Activated CD8-positive, alpha-beta T cell treated with anti-CD3 and anti-CD28 coated beads for 36 hours (primary cell): Measurements from ENCODE around the gene MAFF. TPM values are rescaled to one million over a fixed set of nuclear protein-coding genes. Genes with fewer than 3 reads are reported as not detected.

Source experiments
- ATAC-seq: fragments of 200-7000 bp; cut with Tn5 transposase; one replicate; pipeline ENCODE4 v1.10.0; 2021; ENCODE audit warnings: mild to moderate bottlenecking, moderate library complexity
- CTCF ChIA-PET: fragments of 350-600 bp; sonication (Branson Sonifier 250); formaldehyde crosslinking; loops from one replicate; lab custom pipeline; 2021; ENCODE audit warnings: antibody characterized with exemption; lab: Charles Lee
- POLR2A ChIA-PET: fragments of 350-600 bp; sonication (Branson Sonifier 250); formaldehyde crosslinking; loops from one replicate; lab custom pipeline; 2021; ENCODE audit warnings: antibody characterized with exemption; lab: Charles Lee
- DNase-seq: peaks from one replicate; pipeline ENCODE4 v3.0.0-alpha.2; 2020
- H3K27ac Mint-ChIP-seq: one replicate; pipeline ENCODE4 v1.8.0; 2021; ENCODE audit warnings: mild to moderate bottlenecking, mixed read lengths
- H3K27me3 Mint-ChIP-seq: one replicate; pipeline ENCODE4 v1.8.0; 2021; ENCODE audit warnings: mixed read lengths
- H3K36me3 Mint-ChIP-seq: one replicate; pipeline ENCODE4 v1.8.0; 2021; ENCODE audit warnings: low read depth, mixed read lengths
- H3K4me1 Mint-ChIP-seq: one replicate; pipeline ENCODE4 v1.8.0; 2021; ENCODE audit warnings: low read depth, mixed read lengths
- H3K4me3 Mint-ChIP-seq: one replicate; pipeline ENCODE4 v1.8.0; 2021; ENCODE audit warnings: mild to moderate bottlenecking, moderate library complexity, mixed read lengths
- H3K9me3 Mint-ChIP-seq: one replicate; pipeline ENCODE4 v1.8.0; 2021; ENCODE audit warnings: mixed read lengths
- CTCF ChIP-seq: fragments of 200-600 bp; IDR thresholded peaks from one replicate; pipeline ENCODE4 v1.8.0; 2022; ENCODE audit warnings: antibody characterized with exemption, mild to moderate bottlenecking
- intact Hi-C: fragments of 100-400 bp; cut with micrococcal nuclease; formaldehyde crosslinking; loops from one replicate; pipeline ENCODE4 v1.10.0; 2022
- total RNA-seq, 2 experiments: library from RNA; stranded (reverse); gene quantifications; one replicate each; pipeline ENCODE4 v1.2.3, GENCODE V29; 2021

Gene MAFF
- total RNA-seq, 2 experiments from 2014 or later: 12.5 to 13.7 TPM

- Mint-ChIP-seq H3K4me3 (no peak overlapping the region), H3K27ac (no peak overlapping the region), H3K27me3 (no peaks in the 10 kb centered on the region), H3K36me3 (peaks cover under 1% of the 10 kb centered on the region), H3K4me1 (peaks cover 17% of the 10 kb centered on the region), H3K9me3 (no peaks in the 10 kb centered on the region)
- no peak for TF ChIP-seq CTCF
- DNase-seq (no peak), ATAC-seq (no peak)
- POLR2A ChIA-PET: interaction anchor here (1.2 kb wide), 1 partner anchor 26 kb away, joined by 4 read pairs; no protein-coding TSS in a partner anchor
- intact Hi-C loops: no loop called here
- CTCF ChIA-PET: interaction anchor here (2.8 kb wide), 1 partner anchor 12 kb away, joined by 6 read pairs; no protein-coding TSS in a partner anchor
Measured at GRCh38 chr22:38258895-38259294, 57.1 kb downstream of the MAFF start.

- ATAC-seq (no peak), DNase-seq (no peak)
- Mint-ChIP-seq H3K4me1 (peaks cover 17% of the 10 kb centered on the region), H3K9me3 (no peaks in the 10 kb centered on the region), H3K36me3 (peaks cover 3% of the 10 kb centered on the region), H3K27me3 (no peaks in the 10 kb centered on the region), H3K4me3 (no peak overlapping the region), H3K27ac (no peak overlapping the region)
- intact Hi-C loops: no loop called here
- no peak for TF ChIP-seq CTCF
- CTCF ChIA-PET: interaction anchor here (2.8 kb wide), 1 partner anchor 11 kb away, joined by 6 read pairs; no protein-coding TSS in a partner anchor
- POLR2A ChIA-PET: no interaction called here
Measured at GRCh38 chr22:38259370-38259769, 57.6 kb downstream of the MAFF start.

DNA sequence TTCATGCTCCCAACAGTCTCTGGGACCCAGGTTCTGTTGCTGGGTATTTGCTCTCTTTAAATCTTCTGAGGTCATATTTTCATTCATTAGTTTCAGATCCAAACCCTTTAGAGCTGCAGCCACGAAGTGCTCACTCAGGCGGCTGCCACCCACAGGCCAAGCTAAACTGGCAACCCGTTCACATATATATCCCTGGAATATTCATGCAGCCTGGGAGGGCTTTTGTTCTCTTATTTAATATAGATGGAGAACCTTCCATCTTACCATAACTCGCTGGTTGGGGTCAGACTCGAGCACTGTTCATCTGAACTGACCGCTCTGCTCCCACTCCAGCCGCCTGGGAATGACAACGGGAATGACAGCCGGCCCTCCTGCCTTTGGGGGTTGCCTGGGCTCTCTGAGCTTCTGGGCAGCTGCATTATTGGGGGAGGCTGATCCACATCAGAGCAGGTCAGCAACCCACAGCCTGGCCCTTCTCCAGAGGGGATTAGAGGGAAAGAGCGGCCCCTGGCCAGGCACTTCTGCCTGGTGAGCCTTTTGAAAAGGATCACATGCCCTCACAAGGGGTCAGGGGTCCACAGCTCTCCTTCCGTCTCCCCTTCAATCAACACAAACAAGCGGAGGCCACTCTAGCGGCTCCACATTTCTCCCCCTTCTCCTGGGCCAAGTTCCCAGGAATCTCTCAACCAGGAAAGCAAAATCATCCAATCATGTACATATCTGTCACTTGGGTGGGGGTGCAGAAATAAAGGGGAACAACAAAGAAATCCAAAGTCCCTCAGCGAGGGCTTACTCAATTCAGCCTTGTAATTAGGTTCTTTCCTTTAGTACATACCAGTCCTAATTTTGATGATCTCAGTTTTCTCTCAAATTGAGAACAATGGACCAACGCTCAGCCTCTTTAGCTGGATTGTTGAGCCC lies 59.2 kb downstream of the MAFF start:
- ChIA-PET CTCF (interaction anchor here (1.2 to 2.8 kb wide), 5 partner anchors 10 to 209 kb away, joined by 3 to 6 read pairs (median 5); no protein-coding TSS in a partner anchor), POLR2A (interaction anchor here (1.5 kb wide), 1 partner anchor 9 kb away, joined by 4 read pairs; no protein-coding TSS in a partner anchor)
- no peak overlapping the region for H3K27ac Mint-ChIP-seq
- DNase-seq: no peak
- no peak for TF ChIP-seq CTCF
- intact Hi-C loops: no loop called here
- H3K36me3 Mint-ChIP-seq: peaks cover 3% of the 10 kb centered on the region
- no peak for ATAC-seq
- H3K9me3 Mint-ChIP-seq: no peaks in the 10 kb centered on the region
- no peak overlapping the region for H3K4me3 Mint-ChIP-seq
- H3K27me3 Mint-ChIP-seq: no peaks in the 10 kb centered on the region
- peaks cover 18% of the 10 kb centered on the region for H3K4me1 Mint-ChIP-seq

DNA sequence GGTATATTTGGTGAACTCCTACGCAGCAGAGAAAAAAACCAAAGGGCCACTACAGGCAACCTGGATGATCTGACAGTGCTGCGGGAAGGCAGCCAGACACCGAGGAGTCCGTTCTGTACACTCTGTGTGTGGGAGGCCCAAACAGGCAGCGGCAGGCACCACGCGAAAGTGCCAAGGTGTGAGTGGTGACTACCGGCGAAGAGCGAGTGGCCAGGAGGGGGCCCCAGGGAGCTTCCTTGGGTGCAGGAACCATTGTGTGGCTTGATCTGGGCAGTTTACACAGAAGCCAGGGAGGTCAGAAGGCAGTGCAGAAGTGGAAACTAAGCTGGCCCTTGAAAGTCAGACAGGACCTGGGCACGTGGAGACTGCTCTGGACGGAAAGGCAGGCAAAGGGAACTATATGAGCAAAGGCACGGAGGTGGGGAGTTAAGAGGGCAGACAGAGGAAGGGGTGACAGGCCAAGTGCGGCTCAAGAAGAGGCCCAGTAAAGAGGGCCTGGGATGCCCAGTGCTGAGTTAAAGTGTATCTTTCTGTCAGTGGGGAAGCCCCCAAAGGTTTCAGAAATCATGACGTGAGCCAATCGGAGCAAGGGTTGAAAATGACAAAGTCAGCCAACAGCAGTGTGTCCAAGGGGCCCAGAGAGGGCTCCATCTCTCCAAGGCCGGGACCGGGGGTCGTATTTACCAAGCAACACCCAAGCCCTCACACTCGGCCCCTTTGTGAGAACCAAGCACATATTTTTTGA lies 60.4 kb downstream of the MAFF start:
- intact Hi-C loops: no loop called here

More for the DNA sequence above, 60.4 kb downstream of the MAFF start:
- ChIA-PET POLR2A (interaction anchor here (1.5 kb wide), 1 partner anchor 8 kb away, joined by 4 read pairs; no protein-coding TSS in a partner anchor), CTCF (interaction anchor here (0.7 to 1.8 kb wide), 3 partner anchors 9 to 210 kb away, joined by 5 to 6 read pairs (median 6); no protein-coding TSS in a partner anchor)
- DNase-seq (peak; percentile 73), ATAC-seq (peak; percentile 79)
- H3K4me1 Mint-ChIP-seq: peaks cover 27% of the 10 kb centered on the region
- H3K27ac Mint-ChIP-seq: peak overlapping the region; percentile 34
- H3K36me3 Mint-ChIP-seq: peaks cover 3% of the 10 kb centered on the region
- no peaks in the 10 kb centered on the region for H3K27me3 Mint-ChIP-seq
- TF ChIP-seq CTCF: peak; percentile 56
- H3K9me3 Mint-ChIP-seq: no peaks in the 10 kb centered on the region
- no peak overlapping the region for H3K4me3 Mint-ChIP-seq
